ENCODE results near the gene PATZ1.
A peak's percentile ranks its signal among the peaks of the same experiment; 100 is the strongest.
"Not testable (repeated sequence)": the region's sequence is repeated elsewhere in the genome, so short reads cannot be mapped to it uniquely, and the experiment has no call there.

The PATZ1 gene, protein sequence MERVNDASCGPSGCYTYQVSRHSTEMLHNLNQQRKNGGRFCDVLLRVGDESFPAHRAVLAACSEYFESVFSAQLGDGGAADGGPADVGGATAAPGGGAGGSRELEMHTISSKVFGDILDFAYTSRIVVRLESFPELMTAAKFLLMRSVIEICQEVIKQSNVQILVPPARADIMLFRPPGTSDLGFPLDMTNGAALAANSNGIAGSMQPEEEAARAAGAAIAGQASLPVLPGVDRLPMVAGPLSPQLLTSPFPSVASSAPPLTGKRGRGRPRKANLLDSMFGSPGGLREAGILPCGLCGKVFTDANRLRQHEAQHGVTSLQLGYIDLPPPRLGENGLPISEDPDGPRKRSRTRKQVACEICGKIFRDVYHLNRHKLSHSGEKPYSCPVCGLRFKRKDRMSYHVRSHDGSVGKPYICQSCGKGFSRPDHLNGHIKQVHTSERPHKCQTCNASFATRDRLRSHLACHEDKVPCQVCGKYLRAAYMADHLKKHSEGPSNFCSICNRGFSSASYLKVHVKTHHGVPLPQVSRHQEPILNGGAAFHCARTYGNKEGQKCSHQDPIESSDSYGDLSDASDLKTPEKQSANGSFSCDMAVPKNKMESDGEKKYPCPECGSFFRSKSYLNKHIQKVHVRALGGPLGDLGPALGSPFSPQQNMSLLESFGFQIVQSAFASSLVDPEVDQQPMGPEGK
- 2.2 to 20.1 (median 10.0) reads per million in 17 experiments for total RNA-seq

GRCh38 chr22:31346255-31346732 is at the start of gene PATZ1:
TSS of gene PATZ1 (minus strand) at chr22:31346346. CDS start at chr22:31345602, 744 bp downstream.
- peak; percentile 68 to 85 (median 79) for DNase-seq

- no peak for DNase-seq
These were observed 48.2 kb upstream of the PATZ1 start for GRCh38 chr22:31394326-31394725.

- DNase-seq, result no peak
These were observed 47.7 kb upstream of the PATZ1 start for GRCh38 chr22:31393893-31394292.

DNA sequence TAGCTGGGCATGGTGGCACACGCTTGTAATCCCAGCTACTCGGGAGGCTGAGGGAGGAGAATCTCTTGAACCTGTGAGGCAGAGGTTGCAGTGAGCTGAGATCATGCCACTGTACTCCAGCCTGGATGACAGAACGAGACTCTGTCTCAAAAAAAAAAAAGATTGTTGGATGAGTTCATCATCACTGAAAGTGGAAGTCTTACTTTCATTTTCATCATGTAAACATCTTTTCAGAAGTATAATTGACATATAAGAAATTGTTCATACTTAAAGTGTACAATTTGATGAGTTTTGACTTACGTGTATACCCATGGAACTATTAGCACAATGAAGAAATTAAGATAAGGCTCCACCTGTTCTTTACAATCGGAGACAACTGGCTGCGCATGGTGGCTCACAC is 32.5 kb upstream of the PATZ1 start:
- DNase-seq, result peak in 1 of 4 experiments; percentile 5

- peak in 1 of 4 experiments; percentile 6 for DNase-seq
These were observed 32.0 kb upstream of the PATZ1 start for GRCh38 chr22:31378123-31378522.

GRCh38 chr22:31377612-31378011 is 31.5 kb upstream of the PATZ1 start:
- no peak for DNase-seq

DNA sequence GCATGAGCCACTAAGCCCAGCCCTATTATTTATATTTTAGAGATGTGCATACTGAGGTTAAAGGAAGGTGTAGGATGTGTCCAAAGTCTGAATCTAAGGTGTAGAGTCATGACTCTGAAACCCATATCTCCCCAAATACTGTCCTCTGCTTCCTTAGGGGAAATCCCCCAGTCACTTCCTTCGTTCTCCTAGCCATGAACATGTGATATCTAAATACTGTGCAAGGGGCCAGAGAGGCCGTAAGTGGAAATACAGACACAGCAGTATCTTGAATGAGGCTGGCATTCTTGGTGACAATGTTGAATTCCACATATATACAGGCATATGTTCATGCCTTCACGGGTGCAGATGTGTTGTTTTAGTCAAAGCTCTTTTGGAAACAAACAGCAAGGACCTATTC is 21.3 kb upstream of the PATZ1 start:
- DNase-seq, result peak; percentile 34 to 67 (median 58)

DNA sequence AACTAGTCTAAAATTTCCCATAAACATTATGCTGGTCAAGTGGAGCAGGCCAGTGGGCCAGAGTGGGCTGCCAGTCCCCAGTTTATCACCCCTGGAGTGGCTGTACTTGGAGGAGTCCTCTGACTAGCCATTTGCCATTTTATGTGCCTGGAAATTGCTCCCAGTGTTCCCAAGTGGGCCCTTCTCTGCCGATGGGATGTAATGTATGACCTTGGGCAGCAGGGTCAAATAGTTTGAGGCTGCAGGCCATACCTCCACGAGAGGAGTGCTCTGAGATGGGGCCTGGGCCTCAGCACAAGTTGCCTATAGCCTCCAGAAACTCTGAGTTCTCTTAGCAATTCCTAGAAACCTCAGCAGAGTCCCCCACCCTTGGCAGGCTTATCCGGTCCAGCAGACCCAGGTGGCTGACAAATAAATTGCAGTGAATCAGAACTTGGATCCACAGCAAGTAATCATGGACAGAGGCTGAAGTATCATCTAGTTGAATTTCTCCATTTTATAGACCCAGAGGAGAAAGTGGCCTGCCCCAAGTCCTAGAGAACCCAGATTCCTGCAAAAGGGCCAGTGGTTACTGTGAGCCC is 17.8 kb upstream of the PATZ1 start:
- DNase-seq, result no peak

GRCh38 chr22:31361743-31362142 is 15.6 kb upstream of the PATZ1 start:
- no peak for DNase-seq

- DNase-seq, result no peak
These were observed 13.9 kb upstream of the PATZ1 start for GRCh38 chr22:31360029-31360428.

GRCh38 chr22:31354515-31354914 is 8.4 kb upstream of the PATZ1 start:
- DNase-seq, result no peak

DNA sequence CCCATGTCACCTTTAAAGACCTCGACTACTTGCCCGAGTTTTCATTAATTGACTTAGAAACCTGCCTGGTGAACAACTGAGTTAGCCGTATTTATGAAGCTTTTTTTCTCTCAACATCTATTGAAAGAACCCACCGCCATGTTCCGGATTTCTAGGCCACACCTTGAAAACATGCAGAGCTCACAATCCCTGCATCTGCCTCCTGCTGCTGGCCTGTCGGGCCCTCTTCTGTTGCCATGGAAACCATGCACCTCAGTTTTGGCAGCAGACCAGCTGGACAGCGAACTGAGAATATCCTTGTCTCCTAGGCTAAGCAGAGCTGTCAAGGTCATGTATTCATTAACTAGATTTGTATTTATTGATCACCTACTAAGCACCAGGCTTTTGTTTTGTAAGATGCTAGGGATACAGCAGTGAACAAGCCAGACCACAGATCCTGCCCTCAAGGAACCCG is 4.3 kb upstream of the PATZ1 start:
- no peak for DNase-seq

GRCh38 chr22:31349960-31350359 is 3.8 kb upstream of the PATZ1 start:
- no peak for DNase-seq

DNA sequence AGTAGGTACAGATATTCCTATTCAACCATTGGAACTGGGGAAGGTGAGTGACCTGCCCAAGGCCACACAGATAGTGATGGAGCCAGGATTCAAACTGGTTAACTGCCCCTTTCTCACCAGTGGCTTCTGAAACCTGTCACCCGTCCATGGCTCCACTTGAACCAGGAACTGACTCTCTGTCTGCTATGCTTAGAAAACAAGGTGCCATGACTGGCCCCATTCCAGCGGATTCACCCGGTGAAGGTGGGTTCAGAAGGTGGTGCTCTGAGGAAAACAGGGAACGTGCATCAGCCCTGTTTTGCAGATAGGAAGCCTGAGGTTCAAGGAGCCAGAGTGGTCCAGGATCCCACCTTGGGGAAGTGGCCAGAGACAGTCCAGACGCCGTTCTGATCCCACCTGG is 2.6 kb upstream of the PATZ1 start:
- DNase-seq, result no peak

DNA sequence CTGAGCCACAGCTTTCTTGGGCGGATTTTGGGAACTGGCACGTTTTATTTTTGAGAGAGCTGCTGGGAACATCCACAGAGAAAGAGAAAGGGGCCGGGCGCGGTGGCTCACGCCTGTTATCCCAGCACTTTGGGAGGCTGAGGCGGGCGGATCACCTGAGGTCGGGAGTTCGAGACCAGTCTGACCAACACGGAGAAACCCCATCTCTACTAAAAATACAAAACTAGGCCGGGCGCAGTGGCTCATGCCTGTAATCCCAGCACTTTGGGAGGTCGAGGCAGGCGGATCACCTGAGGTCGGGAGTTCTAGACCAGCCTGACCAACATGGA is 1.8 kb upstream of the PATZ1 start:
- not testable (repeated sequence) for DNase-seq

- peak; percentile 76 to 88 (median 82) for DNase-seq
These were observed 1.3 kb upstream of the PATZ1 start for GRCh38 chr22:31347251-31348008.

DNA sequence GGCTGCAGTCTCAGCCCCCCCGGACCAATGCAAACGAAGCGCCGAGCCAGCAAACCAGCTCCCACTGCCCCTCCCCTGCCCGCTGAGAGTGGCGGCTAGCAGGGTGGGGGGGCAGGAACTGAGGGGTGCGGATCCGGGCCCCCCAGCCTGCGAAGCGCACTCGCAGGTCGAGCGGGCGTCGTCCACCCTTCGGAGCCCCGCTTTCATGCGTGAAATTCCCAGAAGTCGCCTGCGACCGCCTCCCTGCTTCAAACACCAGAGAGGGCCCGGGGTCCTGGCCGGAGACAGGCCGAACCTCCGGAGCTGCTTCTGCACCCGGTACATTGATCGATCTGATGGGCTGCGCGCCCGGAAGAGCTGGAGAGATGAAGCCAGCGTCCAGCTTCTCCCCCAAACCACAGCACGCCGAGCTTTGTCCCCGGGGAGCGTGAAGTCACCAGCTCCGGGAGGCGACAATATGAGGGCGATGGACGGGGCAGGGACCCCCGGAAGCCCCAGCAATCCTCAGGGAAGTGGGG is 646 bp upstream of the PATZ1 start:
- peak; percentile 16 to 56 (median 42) for DNase-seq

DNA sequence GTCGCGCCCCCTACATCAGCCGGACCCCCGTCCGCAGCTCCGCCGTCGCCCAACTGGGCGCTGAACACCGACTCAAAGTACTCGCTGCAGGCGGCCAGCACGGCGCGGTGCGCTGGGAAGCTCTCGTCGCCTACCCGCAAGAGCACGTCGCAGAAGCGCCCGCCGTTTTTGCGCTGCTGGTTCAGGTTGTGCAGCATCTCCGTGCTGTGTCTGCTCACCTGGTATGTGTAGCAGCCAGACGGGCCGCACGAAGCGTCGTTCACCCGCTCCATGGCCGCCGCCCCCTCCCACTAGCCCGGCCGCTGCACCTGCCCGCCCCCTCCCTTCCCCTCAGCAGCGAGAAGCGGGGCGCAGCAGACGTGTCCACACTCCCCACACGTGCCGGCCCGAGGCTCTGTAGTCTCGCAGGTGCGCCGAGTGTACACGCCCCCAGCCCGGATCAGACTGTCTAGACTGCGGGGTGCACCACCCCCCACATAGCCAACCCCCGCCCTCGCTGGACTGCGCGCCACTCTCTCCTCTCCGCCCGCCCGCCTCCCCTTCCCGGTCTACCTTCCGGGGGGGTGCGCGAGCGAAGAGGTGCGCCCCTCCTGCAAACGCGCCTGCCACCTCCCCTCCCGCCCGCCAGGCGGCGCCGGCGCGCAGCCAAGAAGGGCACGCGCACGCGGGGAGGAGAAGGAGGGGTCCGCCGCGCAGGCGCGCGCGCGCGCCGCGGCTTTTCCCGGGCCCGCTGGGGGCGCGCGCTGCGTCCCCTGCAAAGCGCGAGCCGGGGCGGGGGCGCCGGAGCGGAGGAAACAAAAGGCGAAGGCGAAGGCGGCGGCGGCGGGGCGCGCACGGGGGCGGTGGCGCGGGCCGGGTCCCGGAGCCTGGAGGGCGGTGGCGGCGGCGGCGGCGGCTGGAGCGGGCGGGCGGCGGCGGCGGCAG is 553 bp downstream of the PATZ1 start:
- DNase-seq, result peak; percentile 91 to 97 (median 94)

DNA sequence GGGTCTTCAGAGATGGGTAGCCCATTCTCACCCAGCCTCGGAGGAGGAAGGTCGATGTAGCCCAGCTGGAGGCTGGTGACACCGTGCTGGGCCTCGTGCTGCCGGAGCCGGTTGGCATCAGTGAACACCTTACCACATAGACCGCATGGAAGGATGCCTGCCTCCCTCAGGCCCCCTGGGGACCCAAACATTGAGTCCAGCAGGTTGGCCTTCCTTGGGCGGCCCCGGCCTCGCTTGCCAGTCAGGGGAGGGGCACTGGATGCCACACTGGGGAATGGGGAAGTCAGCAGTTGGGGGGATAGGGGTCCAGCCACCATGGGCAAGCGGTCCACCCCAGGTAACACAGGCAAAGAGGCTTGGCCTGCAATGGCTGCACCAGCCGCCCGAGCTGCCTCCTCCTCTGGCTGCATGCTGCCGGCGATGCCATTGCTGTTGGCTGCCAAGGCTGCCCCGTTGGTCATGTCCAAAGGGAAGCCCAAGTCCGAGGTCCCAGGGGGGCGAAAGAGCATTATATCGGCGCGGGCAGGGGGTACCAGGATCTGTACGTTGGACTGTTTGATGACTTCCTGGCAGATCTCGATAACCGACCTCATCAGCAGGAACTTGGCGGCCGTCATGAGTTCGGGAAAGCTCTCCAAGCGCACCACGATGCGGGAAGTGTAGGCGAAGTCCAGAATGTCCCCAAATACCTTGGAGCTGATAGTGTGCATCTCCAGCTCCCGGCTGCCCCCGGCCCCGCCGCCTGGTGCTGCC is 1.4 kb downstream of the PATZ1 start:
- DNase-seq, result peak; percentile 23 to 49 (median 42)

- peak in 3 of 4 experiments; percentile 18 to 53 (median 27) for DNase-seq
These were observed 1.9 kb downstream of the PATZ1 start for GRCh38 chr22:31344256-31344577.
